C4-2B (cell line): ENCODE data around the gene SIK2.

Source experiments
- H3K27ac ChIP-seq: fragments of 450-650 bp; 2 replicates; pipeline ENCODE4 v1.5.1; 2017
- CTCF ChIP-seq: fragments of 450-650 bp; conservative IDR thresholded peaks from 2 replicates; pipeline ENCODE4 v1.5.1; 2017; ENCODE audit warnings: mild to moderate bottlenecking
- ZFX ChIP-seq: fragments of 450-650 bp; IDR thresholded peaks from 2 replicates; pipeline ENCODE4 v1.6.1; 2017

Gene SIK2

DNA sequence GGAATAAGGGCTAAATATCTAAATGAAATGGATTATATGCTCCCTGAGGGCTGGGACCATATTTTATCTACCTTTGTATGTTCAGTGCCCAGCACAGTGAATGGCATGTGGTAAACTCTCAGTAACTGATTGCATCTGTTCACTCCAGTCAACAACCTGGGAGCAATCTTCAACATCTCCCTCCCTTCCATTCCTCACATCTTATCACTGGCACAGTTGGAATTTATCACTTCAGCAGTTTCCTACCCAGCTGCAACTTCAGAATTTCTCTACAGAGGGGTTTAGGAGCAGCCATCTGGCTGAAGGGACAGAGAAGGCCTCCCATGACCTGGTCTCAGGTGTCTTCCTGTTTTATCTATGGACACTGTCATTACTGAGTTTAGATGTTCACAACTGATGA lies 9.8 kb upstream of the SIK2 start:
- TF ChIP-seq ZFX (no peak), CTCF (no peak)
- H3K27ac ChIP-seq: no peak overlapping the region

- TF ChIP-seq CTCF: no peak
- no peak for TF ChIP-seq ZFX
Observed at GRCh38 chr11:111596319-111596718, 5.9 kb upstream of the SIK2 start.

GRCh38 chr11:111598148-111598547 lies 4.1 kb upstream of the SIK2 start:
- TF ChIP-seq CTCF: no peak
- TF ChIP-seq ZFX: no peak
- no peak overlapping the region for H3K27ac ChIP-seq

More at GRCh38 chr11:111596319-111596718, 5.9 kb upstream of the SIK2 start:
- H3K27ac ChIP-seq: no peak overlapping the region

DNA sequence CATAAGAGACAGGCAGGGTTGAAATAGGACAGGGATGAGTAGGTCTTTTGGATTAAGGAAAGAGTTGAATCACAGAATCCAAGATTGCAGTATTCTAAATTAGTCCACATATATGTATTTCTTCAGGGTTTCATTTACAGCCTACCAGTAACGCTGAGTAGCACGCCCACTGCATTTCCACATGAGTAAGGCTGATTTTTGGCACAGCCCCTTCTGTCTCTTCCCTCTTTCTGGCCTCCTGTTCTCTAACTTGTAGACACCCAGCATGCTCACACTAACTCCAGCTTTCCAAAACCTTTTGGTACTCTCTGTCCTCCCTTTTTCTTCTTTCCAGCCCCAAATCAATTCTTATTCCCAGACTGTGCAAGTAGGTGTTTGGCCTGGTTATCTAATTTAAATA lies 3.7 kb upstream of the SIK2 start:
- H3K27ac ChIP-seq: no peak overlapping the region
- no peak for TF ChIP-seq CTCF
- no peak for TF ChIP-seq ZFX

DNA sequence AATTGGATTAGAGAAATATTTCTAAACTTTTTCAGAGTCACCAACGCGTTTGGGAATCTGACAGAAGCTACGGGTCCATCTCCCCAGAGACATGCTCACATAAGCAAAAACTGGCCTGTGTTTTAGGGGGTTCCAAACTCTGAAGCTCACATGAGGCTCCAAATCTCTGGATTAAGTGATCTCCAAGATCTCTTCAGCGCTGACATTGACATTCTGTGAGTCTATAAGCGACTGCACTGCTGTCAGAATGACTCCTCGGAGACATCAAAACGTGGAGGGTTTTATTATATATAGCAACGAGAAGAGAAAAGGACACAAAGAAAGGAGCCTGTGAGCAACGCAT lies 642 bp upstream of the SIK2 start:
- TF ChIP-seq ZFX (no peak), CTCF (no peak)
- peak overlapping the region; percentile 84 for H3K27ac ChIP-seq

DNA sequence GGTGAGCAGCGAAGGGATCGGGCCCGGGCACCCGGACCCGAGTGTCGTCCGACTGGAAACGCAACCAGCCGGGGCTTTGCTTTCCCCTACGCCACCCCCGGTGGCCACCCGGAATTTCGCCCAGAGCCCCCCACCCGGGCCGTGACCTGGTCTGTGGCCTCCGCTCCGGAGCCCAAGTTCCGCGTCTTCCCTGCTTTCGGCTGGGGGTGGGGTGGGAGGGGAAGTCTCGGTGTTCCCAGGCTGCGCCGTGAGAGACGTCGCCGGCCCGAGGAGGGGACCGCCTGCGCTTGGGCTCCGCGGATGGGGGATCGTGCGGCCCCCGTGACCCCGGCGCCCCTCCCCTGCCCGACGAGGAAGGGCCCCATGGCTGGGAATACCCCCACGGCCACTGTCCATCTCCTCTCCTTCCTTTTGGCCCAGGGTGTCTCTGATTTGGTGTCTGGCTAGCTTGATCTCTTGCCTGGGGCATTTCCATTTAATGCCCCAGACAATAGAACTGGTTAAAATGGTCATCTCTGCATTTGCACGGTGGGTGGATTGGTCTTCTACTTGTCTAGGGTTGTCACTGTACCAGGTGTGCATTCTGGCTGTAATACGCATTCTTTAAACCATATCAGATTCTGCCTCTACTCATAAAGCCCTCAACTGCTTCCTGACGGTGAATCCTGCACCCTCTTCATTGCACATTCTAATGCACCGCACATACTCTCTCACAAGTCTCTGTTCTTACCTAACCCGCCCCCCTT lies 789 bp downstream of the SIK2 start:
- H3K27ac ChIP-seq: peak overlapping the region; percentile 84
- TF ChIP-seq ZFX (0 out of 2 replicates have a peak, but pooled peaks have one; percentile 41), CTCF (no peak)

DNA sequence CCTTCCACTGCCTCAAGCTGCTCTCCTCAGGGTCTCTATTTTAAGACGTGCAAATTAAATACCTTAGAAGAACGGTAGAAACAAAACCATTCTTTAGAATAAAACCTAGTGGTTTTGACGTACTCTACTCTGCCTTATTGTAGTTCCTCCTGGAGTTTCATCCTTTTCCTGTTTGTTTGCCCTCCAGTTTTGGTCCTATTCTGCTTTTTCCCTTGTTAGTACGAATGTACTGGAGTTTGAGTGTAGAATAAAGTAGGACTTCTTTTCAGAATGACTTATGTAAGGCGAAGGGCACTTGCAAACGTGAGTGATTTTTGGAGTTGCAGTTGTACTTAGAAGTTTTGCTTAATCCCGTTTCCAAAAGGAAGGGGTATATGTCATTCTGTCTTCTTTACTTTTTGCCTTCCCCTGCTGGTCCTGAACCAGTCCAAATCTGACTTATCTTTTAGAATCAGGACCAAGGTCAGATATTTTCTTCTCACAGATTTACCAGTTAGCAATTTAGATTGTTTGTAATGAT lies 1.4 kb downstream of the SIK2 start:
- TF ChIP-seq CTCF: no peak
- no peak for TF ChIP-seq ZFX
- H3K27ac ChIP-seq: peak overlapping the region; percentile 84; the same call in 1 of the 2 replicates
